ENCODE measurements around the gene TSPAN18. TPM values are rescaled to one million over a fixed set of nuclear protein-coding genes. Genes with fewer than 3 reads are reported as not detected.
A peak's percentile ranks its signal among the peaks of the same experiment; 100 is the strongest.

The TSPAN18 gene
- total RNA-seq, 3 donors from 2014 or later = 1.0 to 2.0 (median 1.8) TPM

GRCh38 chr11:44887636-44888035, 160.9 kb downstream of the TSPAN18 start:
- TF ChIP-seq POLR2A (IDR thresholded peaks at IDR 0.05) = no peak

DNA sequence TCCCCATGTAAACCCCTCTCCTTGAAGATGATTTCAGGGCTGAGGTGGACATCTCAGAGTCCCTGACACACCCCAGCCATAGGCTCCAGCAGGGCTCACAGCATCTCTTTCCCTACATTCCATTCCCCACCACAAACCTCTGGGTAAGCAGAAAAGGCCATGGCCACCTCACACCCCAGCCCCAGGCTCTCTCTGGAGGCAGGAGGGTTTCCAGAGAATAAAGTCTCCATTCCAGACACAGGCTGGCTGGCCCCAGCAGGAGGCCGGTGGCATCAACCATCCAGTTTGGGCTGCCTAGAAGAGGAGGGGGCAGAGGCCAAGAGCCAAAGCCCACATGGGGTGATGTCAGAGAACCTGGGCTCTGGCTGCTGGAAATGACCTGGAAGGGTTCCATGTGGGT, 162.5 kb downstream of the TSPAN18 start:
- intact Hi-C loops (cut with DNase I; ENCODE audit: low total_unique reads) = no loop called here
- Histone ChIP-seq H3K27ac (no peak overlapping the region), H3K4me1 (no peaks in the 10 kb centered on the region), H3K4me3 (no peak overlapping the region), H3K9me3 (no peaks in the 10 kb centered on the region), H3K27me3 (no peaks in the 10 kb centered on the region), H3K36me3 (no peaks in the 10 kb centered on the region)
- DNase-seq (ENCODE audit: low spot score in 2 of 2) = no peak
- TF ChIP-seq CTCF (IDR thresholded peaks at IDR 0.05) (no peak), POLR2A (IDR thresholded peaks at IDR 0.05) (no peak), POLR2AphosphoS5 (IDR thresholded peaks at IDR 0.05) (no peak)

More at GRCh38 chr11:44887636-44888035, 160.9 kb downstream of the TSPAN18 start:
- H3K36me3 ChIP-seq = no peaks in the 10 kb centered on the region
- no peaks in the 10 kb centered on the region for H3K27me3 ChIP-seq
- DNase-seq (ENCODE audit: low spot score in 2 of 2) = no peak
- no peak overlapping the region for H3K27ac ChIP-seq
- no peaks in the 10 kb centered on the region for H3K4me1 ChIP-seq
- intact Hi-C loops (cut with DNase I; ENCODE audit: low total_unique reads) = no loop called here
- no peak overlapping the region for H3K4me3 ChIP-seq
- H3K9me3 ChIP-seq = no peaks in the 10 kb centered on the region

DNA sequence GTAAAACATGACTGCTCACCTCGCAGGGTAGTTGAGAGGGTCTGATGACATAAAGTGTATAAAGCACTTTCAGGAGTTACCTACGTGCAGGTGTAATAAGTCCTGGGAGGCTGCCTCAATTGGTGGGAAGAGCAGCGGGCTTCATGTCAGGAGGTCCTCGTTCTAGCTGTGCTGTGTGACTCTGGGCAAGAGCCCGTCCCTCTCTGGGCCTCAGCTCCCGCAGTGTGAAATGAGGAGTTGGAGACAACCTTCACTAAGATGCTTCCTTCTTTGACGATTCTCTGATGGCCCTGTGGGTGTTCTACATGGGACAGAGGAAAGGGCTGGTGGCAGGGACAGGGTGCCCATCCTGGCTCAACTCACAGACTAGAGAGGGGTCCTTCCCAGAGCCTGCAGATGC, 166.1 kb downstream of the TSPAN18 start:
- no peak overlapping the region for H3K27ac ChIP-seq
- no peaks in the 10 kb centered on the region for H3K36me3 ChIP-seq
- H3K9me3 ChIP-seq = no peaks in the 10 kb centered on the region
- TF ChIP-seq POLR2A (IDR thresholded peaks at IDR 0.05) (no peak), CTCF (IDR thresholded peaks at IDR 0.05) (no peak), POLR2AphosphoS5 (IDR thresholded peaks at IDR 0.05) (no peak)
- H3K27me3 ChIP-seq = peaks cover 0 to 6% of the 10 kb centered on the region in 2 donors
- no peak overlapping the region for H3K4me3 ChIP-seq
- H3K4me1 ChIP-seq = no peaks in the 10 kb centered on the region
- intact Hi-C loops (cut with DNase I; ENCODE audit: low total_unique reads) = loop anchor here (10.0 kb wide), 1 partner anchor 428 kb away; no protein-coding TSS in a partner anchor
- DNase-seq (ENCODE audit: low spot score in 2 of 2) = no peak

DNA sequence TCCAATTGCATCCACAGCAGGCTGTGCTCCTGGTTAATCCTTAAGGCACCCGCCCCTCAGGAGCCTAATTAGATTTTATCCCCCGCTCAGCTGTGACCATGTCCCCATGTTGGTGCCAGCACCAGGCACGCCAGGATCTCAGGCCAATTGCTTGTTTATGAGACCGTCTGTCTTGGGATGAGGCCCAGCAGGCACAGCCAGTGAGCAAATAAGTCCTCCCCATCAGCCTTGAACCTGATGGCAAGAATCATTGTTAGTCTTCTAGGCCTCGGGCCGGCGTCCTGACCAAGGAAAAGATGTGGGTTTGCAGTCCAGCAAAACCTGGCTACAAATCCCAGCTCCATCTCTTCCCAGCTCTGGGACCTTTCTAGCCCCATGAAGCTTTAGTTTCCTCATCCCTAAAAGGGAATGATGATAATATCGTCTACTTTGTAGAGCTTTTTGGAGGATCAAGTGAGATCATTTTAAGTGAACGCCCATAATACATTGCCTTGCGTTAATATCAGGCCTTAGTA, 166.6 kb downstream of the TSPAN18 start:
- no peak for DNase-seq (ENCODE audit: low spot score in 2 of 2)

GRCh38 chr11:44893846-44894617, 167.3 kb downstream of the TSPAN18 start:
- no peak overlapping the region for H3K4me3 ChIP-seq
- H3K4me1 ChIP-seq = no peaks in the 10 kb centered on the region
- H3K9me3 ChIP-seq = peaks cover 0 to 6% of the 10 kb centered on the region in 2 donors
- H3K36me3 ChIP-seq = no peaks in the 10 kb centered on the region
- no peak for DNase-seq (ENCODE audit: low spot score in 2 of 2)
- no peak overlapping the region for H3K27ac ChIP-seq
- intact Hi-C loops (cut with DNase I; ENCODE audit: low total_unique reads) = loop anchor here (10.0 kb wide), 1 partner anchor 429 kb away; no protein-coding TSS in a partner anchor
- peaks cover 0 to 6% of the 10 kb centered on the region in 2 donors for H3K27me3 ChIP-seq
- TF ChIP-seq POLR2AphosphoS5 (IDR thresholded peaks at IDR 0.05) (no peak), CTCF (IDR thresholded peaks at IDR 0.05) (peak in 2 of 3 donors; percentile 44 to 52)

More for the DNA sequence above, 166.6 kb downstream of the TSPAN18 start:
- peaks cover 0 to 3% of the 10 kb centered on the region in 2 donors for H3K9me3 ChIP-seq
- peaks cover 0 to 6% of the 10 kb centered on the region in 2 donors for H3K27me3 ChIP-seq
- no peak for TF ChIP-seq POLR2A (IDR thresholded peaks at IDR 0.05)
- TF ChIP-seq POLR2AphosphoS5 (IDR thresholded peaks at IDR 0.05) = no peak
- TF ChIP-seq CTCF (IDR thresholded peaks at IDR 0.05) = no peak
- intact Hi-C loops (cut with DNase I; ENCODE audit: low total_unique reads) = loop anchor here (10.0 kb wide), 1 partner anchor 429 kb away; no protein-coding TSS in a partner anchor
- H3K36me3 ChIP-seq = no peaks in the 10 kb centered on the region
- no peak overlapping the region for H3K4me3 ChIP-seq
- no peaks in the 10 kb centered on the region for H3K4me1 ChIP-seq
- H3K27ac ChIP-seq = no peak overlapping the region

Data from breast epithelium (tissue), 4 donors.